Pancreas (tissue), 10 donors: ENCODE data around the gene PKHD1. TPM values are rescaled to one million over a fixed set of nuclear protein-coding genes. Genes with fewer than 3 reads are reported as not detected.

Experiments
- ATAC-seq, 4 donors: fragments of 200-7000 bp; cut with Tn5 transposase; one replicate each; pipeline versions ENCODE4 v1.8.0 to v1.9.1; 2020; ENCODE audit warnings: mild to moderate bottlenecking in 4 of 4, moderate library complexity in 4 of 4
- DNase-seq, 6 donors: peaks; one replicate each; pipeline ENCODE4 v3.0.0-alpha.2; 2020
- FAIRE-seq: peaks from 2 replicates; lab custom pipeline; 2012; peaks lifted over from hg19 to GRCh38; lab: Jason Lieb, UNC
- H3K27ac ChIP-seq, 4 donors: fragments of 200-600 bp; sonication (generic); 1 replicate in 3 of 4; 2 replicates in 1 of 4; pipeline versions ENCODE4 v1.5.0 to v1.8.0; 2020
- H3K27me3 ChIP-seq, 4 donors: fragments of 200-600 bp; one replicate each; pipeline ENCODE4 v1.8.0; 2021
- H3K36me3 ChIP-seq, 3 donors: fragments of 200-600 bp; sonication (generic) in 1 of 3; one replicate each; pipeline versions ENCODE4 v1.5.0 to v1.8.0; 2020 to 2021
- H3K4me1 ChIP-seq, 3 donors: fragments of 200-600 bp; one replicate each; pipeline ENCODE4 v1.8.0; 2021
- H3K4me3 ChIP-seq, 4 donors: fragments of 200-600 bp; sonication (generic) in 2 of 4; one replicate each; pipeline versions ENCODE4 v1.5.0 to v1.8.0; 2020 to 2021
- H3K9me3 ChIP-seq, 4 donors: fragments of 200-600 bp; one replicate each; pipeline ENCODE4 v1.8.0; 2021
- WGBS, 2 donors: extraction: QIAGEN DNeasy Blood & Tissue Kit; methylation state at CpG; one replicate each; pipeline ENCODE4 v1.1.7; 2013; 5-methylcytosine and 5-hydroxymethylcytosine counted together
- intact Hi-C, 3 donors: fragments of 100-400 bp; cut with DNase I; formaldehyde crosslinking; loops; one replicate each; pipeline versions ENCODE4 v1.11.1 to v1.14.2; 2022
- polyA plus RNA-seq, 2 donors: library from polyadenylated mRNA; stranded (reverse); fragments of 200-250 nt; gene quantifications; one replicate each; pipeline ENCODE4 v1.2.3, GENCODE V29; 2013
- total RNA-seq, 6 donors: library from RNA; stranded (reverse); fragmentation: NEBNext Ultra II Directional in 4 of 6; extraction: Animal tissue kit (Norgen Biotek cat#: 25700) in 4 of 6; gene quantifications; one replicate each; pipeline versions ENCODE4 v1.2.1 to v1.2.4, GENCODE V29; 2021 to 2023
- TF ChIP-seq, protein P1 (sequence below), 4 donors: fragments of 200-600 bp; sonication (generic) in 3 of 4; IDR thresholded peaks; one replicate each; pipeline versions ENCODE4 v1.5.0 to v1.8.0; 2021; ENCODE audit warnings: antibody characterized with exemption in 4 of 4
- donor health status: healthy with polysubstance abuse.
- donor health status: DM: no; HTN: no; CAD: no; lungs with moderate emphysema.
- donor health status: DM: no; HTN: no; CAD: no.
- donor health status: control.
- donor health status: control.
- donor health status: Bipolar disorder and iron deficiency.
- donor health status: DM: yes; HTN: yes; CAD: no.
- donor health status: DM: no; HTN: no; CAD: no.
- donor health status: DM: no; HTN: no; CAD: no.
- donor health status: DM: yes; HTN: yes; CAD: no.

The PKHD1 gene
- total RNA-seq: 10 to 100 TPM; 13.9 to 33.0 (median 20.6) TPM
- 1 to 10 TPM; 6.4 to 9.0 TPM for polyA plus RNA-seq

GRCh38 chr6:52087498-52087999 lies at the start of gene PKHD1:
Gene PKHD1 (minus strand): TSS chr6:52087613. CDS start chr6:52084933, 2,680 bp downstream.
- TF ChIP-seq, protein P1, sequence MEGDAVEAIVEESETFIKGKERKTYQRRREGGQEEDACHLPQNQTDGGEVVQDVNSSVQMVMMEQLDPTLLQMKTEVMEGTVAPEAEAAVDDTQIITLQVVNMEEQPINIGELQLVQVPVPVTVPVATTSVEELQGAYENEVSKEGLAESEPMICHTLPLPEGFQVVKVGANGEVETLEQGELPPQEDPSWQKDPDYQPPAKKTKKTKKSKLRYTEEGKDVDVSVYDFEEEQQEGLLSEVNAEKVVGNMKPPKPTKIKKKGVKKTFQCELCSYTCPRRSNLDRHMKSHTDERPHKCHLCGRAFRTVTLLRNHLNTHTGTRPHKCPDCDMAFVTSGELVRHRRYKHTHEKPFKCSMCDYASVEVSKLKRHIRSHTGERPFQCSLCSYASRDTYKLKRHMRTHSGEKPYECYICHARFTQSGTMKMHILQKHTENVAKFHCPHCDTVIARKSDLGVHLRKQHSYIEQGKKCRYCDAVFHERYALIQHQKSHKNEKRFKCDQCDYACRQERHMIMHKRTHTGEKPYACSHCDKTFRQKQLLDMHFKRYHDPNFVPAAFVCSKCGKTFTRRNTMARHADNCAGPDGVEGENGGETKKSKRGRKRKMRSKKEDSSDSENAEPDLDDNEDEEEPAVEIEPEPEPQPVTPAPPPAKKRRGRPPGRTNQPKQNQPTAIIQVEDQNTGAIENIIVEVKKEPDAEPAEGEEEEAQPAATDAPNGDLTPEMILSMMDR (IDR thresholded peaks at IDR 0.05): peak in 3 of 4 donors; percentile 15 to 44 (median 28)
- H3K4me3 ChIP-seq: peak within 1 kb of the TSS; percentile 1 to 38 (median 16)
- H3K36me3 ChIP-seq: no peaks in the 10 kb centered on the region
- FAIRE-seq (no peak), DNase-seq (peak in 3 of 6 donors; percentile 42 to 62 (median 48)), ATAC-seq (peak; percentile 86 to 93 (median 92))
- H3K9me3 ChIP-seq: no peaks in the 10 kb centered on the region
- intact Hi-C loops: no loop called here
- H3K4me1 ChIP-seq: peaks cover 0 to 2% (median 0%) of the 10 kb centered on the region in 3 donors
- 10 to 11% methylated on average over 7 of the region's 7 CpGs for WGBS, 2 donors
- no peaks in the 10 kb centered on the region for H3K27me3 ChIP-seq
- peak within 1 kb of the TSS in 3 of 4 donors; percentile 56 to 86 (median 77) for H3K27ac ChIP-seq

- Histone ChIP-seq H3K36me3 (no peaks in the 10 kb centered on the region), H3K9me3 (no peaks in the 10 kb centered on the region), H3K4me1 (peaks cover 0 to 7% (median 0%) of the 10 kb centered on the region in 3 donors), H3K27me3 (no peaks in the 10 kb centered on the region), H3K4me3 (no peak overlapping the region), H3K27ac (no peak overlapping the region)
- WGBS, 2 donors: 72 to 73% methylated on average over 12 of the region's 12 CpGs
- TF ChIP-seq, protein P1 (IDR thresholded peaks at IDR 0.05): no peak
- ATAC-seq: no peak
- intact Hi-C loops: no loop called here
- no peak for DNase-seq
- FAIRE-seq: no peak
Measured at GRCh38 chr6:52136934-52137467, 49.6 kb upstream of the PKHD1 start.

- H3K27me3 ChIP-seq: no peaks in the 10 kb centered on the region
- intact Hi-C loops: no loop called here
- FAIRE-seq (no peak), DNase-seq (no peak), ATAC-seq (no peak)
- no peaks in the 10 kb centered on the region for H3K9me3 ChIP-seq
- 57 to 61% methylated on average over 4 of the region's 4 CpGs for WGBS, 2 donors
- H3K4me3 ChIP-seq: no peak overlapping the region
- peaks cover 0 to 7% (median 0%) of the 10 kb centered on the region in 3 donors for H3K4me1 ChIP-seq
- TF ChIP-seq, protein P1 (IDR thresholded peaks at IDR 0.05): no peak
- H3K27ac ChIP-seq: no peak overlapping the region
- H3K36me3 ChIP-seq: no peaks in the 10 kb centered on the region
Measured at GRCh38 chr6:52136055-52136454, 48.6 kb upstream of the PKHD1 start.

GRCh38 chr6:52135217-52135616 lies 47.8 kb upstream of the PKHD1 start:
- H3K27ac ChIP-seq: no peak overlapping the region
- intact Hi-C loops: no loop called here
- no peaks in the 10 kb centered on the region for H3K27me3 ChIP-seq
- H3K4me1 ChIP-seq: peaks cover 0 to 7% (median 0%) of the 10 kb centered on the region in 3 donors
- H3K36me3 ChIP-seq: no peaks in the 10 kb centered on the region
- no peaks in the 10 kb centered on the region for H3K9me3 ChIP-seq
- 76 to 85% methylated on average over 4 of the region's 4 CpGs for WGBS, 2 donors
- ATAC-seq: no peak
- DNase-seq: no peak
- H3K4me3 ChIP-seq: no peak overlapping the region
- FAIRE-seq: no peak
- TF ChIP-seq, protein P1 (IDR thresholded peaks at IDR 0.05): no peak

GRCh38 chr6:52134011-52134410 lies 46.6 kb upstream of the PKHD1 start:
- H3K4me1 ChIP-seq: peaks cover 0 to 2% (median 0%) of the 10 kb centered on the region in 3 donors
- no peak overlapping the region for H3K27ac ChIP-seq
- H3K27me3 ChIP-seq: no peaks in the 10 kb centered on the region
- TF ChIP-seq, protein P1 (IDR thresholded peaks at IDR 0.05): no peak
- FAIRE-seq (no peak), ATAC-seq (no peak), DNase-seq (no peak)
- WGBS, 2 donors: 77 to 84% methylated on average over 3 of the region's 3 CpGs
- H3K9me3 ChIP-seq: no peaks in the 10 kb centered on the region
- intact Hi-C loops: no loop called here
- no peaks in the 10 kb centered on the region for H3K36me3 ChIP-seq
- no peak overlapping the region for H3K4me3 ChIP-seq
